HCT116 (cell line): ENCODE results near the gene ZNF224. TPM values are rescaled to one million over a fixed set of nuclear protein-coding genes. Genes with fewer than 3 reads are reported as not detected.

Source experiments
- ATAC-seq: fragments of 200-7000 bp; cut with Tn5 transposase; 2 replicates; pipeline ENCODE4 v1.9.1; 2020; ENCODE audit warnings: mild to moderate bottlenecking, moderate library complexity
- BruUV-seq: library from RNA; stranded (reverse); fragments of 400-500 nt; replicated peaks from 2 replicates; lab custom pipeline; 2021; lab: Mats Ljungman, UMichigan
- CTCF ChIA-PET: fragments of 300-600 bp; sonication (Branson Sonifier 250); formaldehyde crosslinking; loops from one replicate; lab custom pipeline; 2021; ENCODE audit warnings: antibody characterized with exemption; lab: Charles Lee
- POLR2A ChIA-PET: fragments of 300-600, 350-600 bp; sonication (Branson Sonifier 250); formaldehyde crosslinking; loops from one replicate; lab custom pipeline; 2021; ENCODE audit warnings: antibody characterized with exemption; lab: Charles Lee
- RAD21 ChIA-PET, 2 experiments: fragments of 300-600 bp; sonication (Branson Sonifier 250); formaldehyde crosslinking; loops; one replicate each; lab custom pipeline; 2023; ENCODE audit warnings: low total read pairs in 2 of 2; ENCODE audit not compliant: uncharacterized antibody in 2 of 2, unreplicated experiment in 2 of 2, low non-redundant PET in 1 of 2; lab: Charles Lee
- DNase-seq: peaks from one replicate; pipeline ENCODE4 v3.0.0-alpha.2; 2010; ENCODE audit warnings: low read depth, low spot score
- H2AFZ ChIP-seq: fragments of 200-600 bp; shearing (Covaris generic), sonication (generic); 2 replicates; pipeline ENCODE4 v1.6.1; 2017; ENCODE audit warnings: low read depth, mixed run types, mixed read lengths, antibody characterized with exemption, low read length; ENCODE audit not compliant: poor library complexity, severe bottlenecking
- H3K27ac ChIP-seq: 2 replicates; pipeline ENCODE4 v1.5.1; 2012; ENCODE audit warnings: low read depth, low read length
- H3K27me3 ChIP-seq: fragments of 200-600 bp; sonication (generic); 2 replicates; pipeline ENCODE4 v1.6.1; 2016; ENCODE audit warnings: mixed run types, low read length, mixed read lengths; ENCODE audit not compliant: insufficient read depth
- H3K36me3 ChIP-seq, 2 experiments: fragments of 200-500 bp in 1 of 2; fragments of 200-600 bp in 1 of 2; sonication (Bioruptor generic) in 1 of 2; sonication (generic) in 1 of 2; 2 replicates each; pipeline versions ENCODE4 v1.5.1 to v1.6.1; 2014 to 2016; ENCODE audit warnings: low read length in 2 of 2, inconsistent platforms in 1 of 2, mixed read lengths in 1 of 2, mixed run types in 1 of 2; ENCODE audit not compliant: insufficient read depth in 2 of 2, control insufficient read depth in 1 of 2
- H3K4me1 ChIP-seq, 2 experiments: fragments of 200-600 bp in 1 of 2; sonication (generic) in 1 of 2; 2 replicates each; pipeline versions ENCODE4 v1.5.1 to v1.6.1; 2012 to 2017; ENCODE audit warnings: low read length in 2 of 2, inconsistent platforms in 1 of 2, mild to moderate bottlenecking in 1 of 2, mixed read lengths in 1 of 2, mixed run types in 1 of 2, moderate library complexity in 1 of 2; ENCODE audit not compliant: insufficient read depth in 2 of 2, control insufficient read depth in 1 of 2
- H3K4me2 ChIP-seq: fragments of 200-600 bp; sonication (generic); 2 replicates; pipeline ENCODE4 v1.6.1; 2017; ENCODE audit warnings: mixed run types, low read length, mixed read lengths
- H3K4me3 ChIP-seq, 2 experiments: fragments of 200-600 bp in 1 of 2; sonication (generic) in 1 of 2; replicated peaks in 1 of 2; 2 replicates each; pipeline ENCODE4 v1.5.1; 2011 to 2016; ENCODE audit warnings: low read length in 2 of 2, control low read depth in 1 of 2, low read depth in 1 of 2, mild to moderate bottlenecking in 1 of 2, mixed read lengths in 1 of 2, mixed run types in 1 of 2
- H3K79me2 ChIP-seq: fragments of 200-600 bp; sonication (generic); 2 replicates; pipeline ENCODE4 v1.6.1; 2017; ENCODE audit warnings: mild to moderate bottlenecking, mixed run types, low read length, moderate library complexity, mixed read lengths; ENCODE audit not compliant: insufficient read depth
- H3K9ac ChIP-seq: fragments of 200-600 bp; sonication (generic); 2 replicates; pipeline ENCODE4 v1.6.1; 2016; ENCODE audit warnings: low read length, mixed read lengths
- H3K9me2 ChIP-seq: fragments of 200-600 bp; sonication (generic), shearing (Covaris generic); 2 replicates; pipeline ENCODE4 v1.6.1; 2017; ENCODE audit warnings: mixed run types, mild to moderate bottlenecking, moderate library complexity; ENCODE audit not compliant: insufficient read depth
- H3K9me3 ChIP-seq, 2 experiments: fragments of 200-500 bp in 1 of 2; fragments of 200-600 bp in 1 of 2; sonication (Bioruptor generic) in 1 of 2; sonication (generic) in 1 of 2; 2 replicates each; pipeline ENCODE4 v1.6.1; 2014 to 2017; ENCODE audit warnings: low read length in 2 of 2, mixed read lengths in 2 of 2, inconsistent platforms in 1 of 2, low read depth in 1 of 2, mild to moderate bottlenecking in 1 of 2, mixed run types in 1 of 2, moderate library complexity in 1 of 2; ENCODE audit not compliant: control insufficient read depth in 1 of 2, insufficient read depth in 1 of 2
- H4K20me1 ChIP-seq: fragments of 200-600 bp; sonication (generic), shearing (Covaris generic); 2 replicates; pipeline ENCODE4 v1.6.1; 2017; ENCODE audit warnings: mixed run types, mild to moderate bottlenecking, moderate library complexity; ENCODE audit not compliant: insufficient read depth
- ATF3 ChIP-seq: IDR thresholded peaks from 2 replicates; pipeline ENCODE4 v1.6.1; 2012
- EGR1 ChIP-seq: IDR thresholded peaks from 2 replicates; pipeline ENCODE4 v1.6.1; 2012; ENCODE audit warnings: low read depth
- ELF1 ChIP-seq: IDR thresholded peaks from 2 replicates; pipeline ENCODE4 v1.6.1; 2012; ENCODE audit warnings: low read depth, borderline replicate concordance
- EZH2phosphoT487 ChIP-seq: fragments of 200-600 bp; IDR thresholded peaks from 2 replicates; pipeline ENCODE4 v1.6.1; 2018; ENCODE audit warnings: antibody characterized with exemption, borderline replicate concordance
- FOSL1 ChIP-seq: IDR thresholded peaks from 2 replicates; pipeline ENCODE4 v1.6.1; 2012; ENCODE audit warnings: low read depth
- POLR2A ChIP-seq: IDR thresholded peaks from 2 replicates; pipeline ENCODE4 v1.7.0; 2011; ENCODE audit warnings: borderline replicate concordance; ENCODE audit not compliant: insufficient read depth, insufficient read length; ENCODE audit errors: extremely low read depth
- POLR2AphosphoS5 ChIP-seq: IDR thresholded peaks from 2 replicates; pipeline ENCODE4 v1.6.1; 2011; ENCODE audit warnings: mild to moderate bottlenecking, low read depth, low read length, moderate library complexity
- RAD21 ChIP-seq: IDR thresholded peaks from 2 replicates; pipeline ENCODE4 v1.6.1; 2012; ENCODE audit warnings: low read depth, mild to moderate bottlenecking
- REST ChIP-seq: IDR thresholded peaks from 2 replicates; pipeline ENCODE4 v1.6.1; 2012; ENCODE audit warnings: low read depth
- SIN3A ChIP-seq: IDR thresholded peaks from 2 replicates; pipeline ENCODE4 v1.6.1; 2012; ENCODE audit warnings: low read depth
- SP1 ChIP-seq: IDR thresholded peaks from 2 replicates; pipeline ENCODE4 v1.6.1; 2012; ENCODE audit warnings: low read depth
- TCF7L2 ChIP-seq: IDR thresholded peaks from 2 replicates; pipeline ENCODE4 v1.7.0; 2011; ENCODE audit warnings: borderline replicate concordance, inconsistent platforms; ENCODE audit not compliant: insufficient read depth, insufficient read length; ENCODE audit errors: extremely low read depth
- YY1 ChIP-seq: IDR thresholded peaks from 2 replicates; pipeline ENCODE4 v1.6.1; 2011; ENCODE audit warnings: low read length, low read depth, moderate library complexity, mild to moderate bottlenecking; ENCODE audit not compliant: insufficient replicate concordance; ENCODE audit errors: extremely low read depth
- intact Hi-C: fragments of 100-400 bp; cut with micrococcal nuclease; formaldehyde crosslinking; loops from 2 replicates; pipeline ENCODE4 v1.10.0; 2022
- total RNA-seq: library from RNA; stranded (reverse); gene quantifications from one replicate; pipeline ENCODE4 v1.2.1, GENCODE V29; 2021; ENCODE audit not compliant: unreplicated experiment
- TF ChIP-seq, protein P1 (sequence below): IDR thresholded peaks from 2 replicates; pipeline ENCODE4 v1.6.1; 2012
- TF ChIP-seq, protein P2 (sequence below), 3 experiments: fragments of 200-600 bp in 1 of 3; sonication (generic) in 1 of 3; IDR thresholded peaks in 2 of 3; conservative IDR thresholded peaks in 1 of 3; 2 replicates each; pipeline ENCODE4 v1.5.1; 2012 to 2017; ENCODE audit warnings: low read depth in 2 of 3, low read length in 2 of 3, antibody characterized with exemption in 1 of 3, borderline replicate concordance in 1 of 3, control low read depth in 1 of 3, mild to moderate bottlenecking in 1 of 3, mixed read lengths in 1 of 3, mixed run types in 1 of 3, moderate library complexity in 1 of 3; ENCODE audit not compliant: insufficient read depth in 1 of 3
- TF ChIP-seq, protein P3 (sequence below): IDR thresholded peaks from 2 replicates; pipeline ENCODE4 v1.6.1; 2011; ENCODE audit warnings: mild to moderate bottlenecking, low read length, moderate library complexity; ENCODE audit not compliant: insufficient replicate concordance; ENCODE audit errors: extremely low read depth

ZNF224 gene
- total RNA-seq, 1 experiment from 2014 or later: 15.1 TPM

DNA sequence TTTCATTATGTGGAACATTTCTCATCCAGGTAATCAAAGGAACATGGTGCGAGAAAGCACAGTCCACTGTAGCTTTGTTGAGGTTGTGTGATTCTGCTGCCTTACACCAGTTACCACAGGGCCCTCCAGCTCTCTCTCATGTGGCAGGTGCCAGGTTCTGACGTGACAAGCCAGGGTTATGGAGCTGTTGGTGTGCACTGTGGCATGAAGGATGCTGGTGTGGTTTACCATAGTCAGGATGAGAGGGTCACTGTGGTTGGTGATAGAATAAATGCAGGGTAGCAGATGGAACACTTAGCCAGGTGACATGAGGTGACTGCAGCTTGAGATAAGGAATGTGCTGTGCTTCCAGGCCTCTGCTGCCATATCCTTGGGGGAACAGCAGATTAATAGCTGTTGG, 34.9 kb upstream of the ZNF224 start:
- Histone ChIP-seq H3K79me2 (no peaks in the 10 kb centered on the region), H3K9me2 (no peaks in the 10 kb centered on the region), H4K20me1 (no peaks in the 10 kb centered on the region), H3K4me1 (no peaks in the 10 kb centered on the region), H3K9ac (no peak overlapping the region), H3K4me3 (no peak overlapping the region), H3K9me3 (no peaks in the 10 kb centered on the region; a peak in 2 of 4 replicates), H3K27ac (no peak overlapping the region)
- intact Hi-C loops: no loop called here
- no TSS peak for BruUV-seq
- ChIA-PET POLR2A (no interaction called here), CTCF (no interaction called here), RAD21 (no interaction called here)
- DNase-seq (no peak), ATAC-seq (no peak)
- TF ChIP-seq ATF3: no peak
- TF ChIP-seq YY1: no peak
- TF ChIP-seq, protein P1, sequence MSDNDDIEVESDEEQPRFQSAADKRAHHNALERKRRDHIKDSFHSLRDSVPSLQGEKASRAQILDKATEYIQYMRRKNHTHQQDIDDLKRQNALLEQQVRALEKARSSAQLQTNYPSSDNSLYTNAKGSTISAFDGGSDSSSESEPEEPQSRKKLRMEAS: no peak
- no peak for TF ChIP-seq FOSL1
- TF ChIP-seq POLR2A: no peak
- no peak for TF ChIP-seq REST
- no peak for TF ChIP-seq RAD21
- no peak for TF ChIP-seq EGR1
- no peak for TF ChIP-seq SP1
- TF ChIP-seq, protein P2, sequence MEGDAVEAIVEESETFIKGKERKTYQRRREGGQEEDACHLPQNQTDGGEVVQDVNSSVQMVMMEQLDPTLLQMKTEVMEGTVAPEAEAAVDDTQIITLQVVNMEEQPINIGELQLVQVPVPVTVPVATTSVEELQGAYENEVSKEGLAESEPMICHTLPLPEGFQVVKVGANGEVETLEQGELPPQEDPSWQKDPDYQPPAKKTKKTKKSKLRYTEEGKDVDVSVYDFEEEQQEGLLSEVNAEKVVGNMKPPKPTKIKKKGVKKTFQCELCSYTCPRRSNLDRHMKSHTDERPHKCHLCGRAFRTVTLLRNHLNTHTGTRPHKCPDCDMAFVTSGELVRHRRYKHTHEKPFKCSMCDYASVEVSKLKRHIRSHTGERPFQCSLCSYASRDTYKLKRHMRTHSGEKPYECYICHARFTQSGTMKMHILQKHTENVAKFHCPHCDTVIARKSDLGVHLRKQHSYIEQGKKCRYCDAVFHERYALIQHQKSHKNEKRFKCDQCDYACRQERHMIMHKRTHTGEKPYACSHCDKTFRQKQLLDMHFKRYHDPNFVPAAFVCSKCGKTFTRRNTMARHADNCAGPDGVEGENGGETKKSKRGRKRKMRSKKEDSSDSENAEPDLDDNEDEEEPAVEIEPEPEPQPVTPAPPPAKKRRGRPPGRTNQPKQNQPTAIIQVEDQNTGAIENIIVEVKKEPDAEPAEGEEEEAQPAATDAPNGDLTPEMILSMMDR (IDR thresholded peaks at IDR 0.05 in 2 of 3, conservative IDR thresholded peaks at IDR 0.05 in 1 of 3; ENCODE audit: borderline replicate concordance in 1 of 3, insufficient read depth in 1 of 3, low read depth in 2 of 3, low read length in 2 of 3): no peak
- no peak for TF ChIP-seq SIN3A
- no peak for TF ChIP-seq POLR2AphosphoS5
- TF ChIP-seq EZH2phosphoT487: no peak
- TF ChIP-seq ELF1: no peak
- TF ChIP-seq TCF7L2: no peak
- TF ChIP-seq, protein P3, sequence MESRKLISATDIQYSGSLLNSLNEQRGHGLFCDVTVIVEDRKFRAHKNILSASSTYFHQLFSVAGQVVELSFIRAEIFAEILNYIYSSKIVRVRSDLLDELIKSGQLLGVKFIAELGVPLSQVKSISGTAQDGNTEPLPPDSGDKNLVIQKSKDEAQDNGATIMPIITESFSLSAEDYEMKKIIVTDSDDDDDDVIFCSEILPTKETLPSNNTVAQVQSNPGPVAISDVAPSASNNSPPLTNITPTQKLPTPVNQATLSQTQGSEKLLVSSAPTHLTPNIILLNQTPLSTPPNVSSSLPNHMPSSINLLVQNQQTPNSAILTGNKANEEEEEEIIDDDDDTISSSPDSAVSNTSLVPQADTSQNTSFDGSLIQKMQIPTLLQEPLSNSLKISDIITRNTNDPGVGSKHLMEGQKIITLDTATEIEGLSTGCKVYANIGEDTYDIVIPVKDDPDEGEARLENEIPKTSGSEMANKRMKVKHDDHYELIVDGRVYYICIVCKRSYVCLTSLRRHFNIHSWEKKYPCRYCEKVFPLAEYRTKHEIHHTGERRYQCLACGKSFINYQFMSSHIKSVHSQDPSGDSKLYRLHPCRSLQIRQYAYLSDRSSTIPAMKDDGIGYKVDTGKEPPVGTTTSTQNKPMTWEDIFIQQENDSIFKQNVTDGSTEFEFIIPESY: no peak
- TF ChIP-seq, all 23 proteins: peak for 0
- Histone ChIP-seq H3K36me3 (no peaks in the 10 kb centered on the region), H2AFZ (no peak overlapping the region), H3K27me3 (no peaks in the 10 kb centered on the region), H3K4me2 (no peak overlapping the region)
